Testis (tissue), 2 donors: ENCODE measurements around the gene SPATA2.

Source experiments
- CTCF ChIP-seq, 3 experiments: fragments of 450-650 bp in 2 of 3; fragments of 200-600 bp in 1 of 3; sonication (generic) in 1 of 3; IDR thresholded peaks; one replicate each; pipeline ENCODE4 v1.5.1; 2016 to 2019; ENCODE audit warnings: antibody characterized with exemption in 3 of 3, mild to moderate bottlenecking in 2 of 3, moderate library complexity in 1 of 3
- POLR2A ChIP-seq: fragments of 450-650 bp; IDR thresholded peaks from one replicate; pipeline ENCODE4 v1.6.1; 2017; ENCODE audit warnings: antibody characterized with exemption, mild to moderate bottlenecking, moderate library complexity

- no peak for TF ChIP-seq CTCF (IDR thresholded peaks at IDR 0.05)
- no peak for TF ChIP-seq POLR2A
These were observed 7.1 kb downstream of the SPATA2 start for GRCh38 chr20:49908258-49908565.
